ENCODE data around the gene CHSY1.
"Not testable (repeated sequence)": the region's sequence is repeated elsewhere in the genome, so short reads cannot be mapped to it uniquely, and the experiment has no call there.

The CHSY1 gene

GRCh38 chr15:101244036-101244781 is 7.6 kb downstream of the CHSY1 start:
- no peak for DNase-seq

GRCh38 chr15:101243420-101243819 is 8.4 kb downstream of the CHSY1 start:
- DNase-seq = no peak

- DNase-seq = no peak
These were observed 8.9 kb downstream of the CHSY1 start for GRCh38 chr15:101242999-101243336.

- DNase-seq = peak in 1 of 3 experiments; percentile 66
These were observed 9.5 kb downstream of the CHSY1 start for GRCh38 chr15:101242160-101242998.

GRCh38 chr15:101240358-101240757 is 11.5 kb downstream of the CHSY1 start:
- DNase-seq = no peak

- DNase-seq = no peak
These were observed 12.1 kb downstream of the CHSY1 start for GRCh38 chr15:101239724-101240136.

GRCh38 chr15:101237251-101237650 is 14.6 kb downstream of the CHSY1 start:
- no peak for DNase-seq

GRCh38 chr15:101233651-101234280 is 18.1 kb downstream of the CHSY1 start:
- DNase-seq = no peak

GRCh38 chr15:101232677-101233076 is 19.2 kb downstream of the CHSY1 start:
- no peak for DNase-seq

- no peak for DNase-seq
These were observed 23.5 kb downstream of the CHSY1 start for GRCh38 chr15:101228313-101228712.

GRCh38 chr15:101225658-101226057 is 26.2 kb downstream of the CHSY1 start:
- DNase-seq = no peak

GRCh38 chr15:101221902-101222301 is 29.9 kb downstream of the CHSY1 start:
- DNase-seq = no peak

- DNase-seq = no peak
These were observed 31.8 kb downstream of the CHSY1 start for GRCh38 chr15:101220060-101220459.

- no peak for DNase-seq
These were observed 32.4 kb downstream of the CHSY1 start for GRCh38 chr15:101219441-101219840.

- no peak for DNase-seq
These were observed 34.4 kb downstream of the CHSY1 start for GRCh38 chr15:101217446-101217845.

- DNase-seq = no peak
These were observed 35.7 kb downstream of the CHSY1 start for GRCh38 chr15:101216100-101216499.

- no peak for DNase-seq
These were observed 36.2 kb downstream of the CHSY1 start for GRCh38 chr15:101215681-101216080.

GRCh38 chr15:101214435-101215097 is 37.3 kb downstream of the CHSY1 start:
- DNase-seq = not testable (repeated sequence)

- no peak for DNase-seq
These were observed 38.3 kb downstream of the CHSY1 start for GRCh38 chr15:101213570-101213969.

- DNase-seq = no peak
These were observed 38.7 kb downstream of the CHSY1 start for GRCh38 chr15:101213147-101213546.

- DNase-seq = no peak
These were observed 40.0 kb downstream of the CHSY1 start for GRCh38 chr15:101211897-101212296.

GRCh38 chr15:101210466-101210865 is 41.4 kb downstream of the CHSY1 start:
- no peak for DNase-seq

GRCh38 chr15:101210058-101210457 is 41.8 kb downstream of the CHSY1 start:
- no peak for DNase-seq
